K562 (cell line): ENCODE measurements around the gene HAPLN3. TPM values are rescaled to one million over a fixed set of nuclear protein-coding genes. Genes with fewer than 3 reads are reported as not detected.

Experiments
- ARID2 ChIP-seq: fragments of 450-650 bp; IDR thresholded peaks from 2 replicates; pipeline ENCODE4 v1.6.1; 2017; ENCODE audit warnings: antibody characterized with exemption, mild to moderate bottlenecking
- ARNT ChIP-seq, 2 experiments: fragments of 450-650 bp; IDR thresholded peaks; 2 replicates each; pipeline ENCODE4 v1.6.1; 2016; ENCODE audit warnings: mild to moderate bottlenecking in 1 of 2
- BHLHE40 ChIP-seq: IDR thresholded peaks from 2 replicates; pipeline ENCODE4 v1.6.1; 2011; ENCODE audit warnings: low read length, improper control_type of control experiment
- CHAMP1 ChIP-seq: fragments of 450-650 bp; IDR thresholded peaks from 2 replicates; pipeline ENCODE4 v1.6.1; 2016; ENCODE audit warnings: mild to moderate bottlenecking
- ELF4 ChIP-seq: fragments of 450-650 bp; formaldehyde crosslinking; IDR thresholded peaks from 2 replicates; pipeline ENCODE4 v1.4.0; 2022; ENCODE audit warnings: missing genetic modification characterization
- GATA2 ChIP-seq: sonication (generic); formaldehyde crosslinking; IDR thresholded peaks from 2 replicates; pipeline ENCODE4 v1.4.0; 2020; ENCODE audit warnings: mild to moderate bottlenecking, missing genetic modification reagents
- KLF6 ChIP-seq: fragments of 250-450 bp; sonication (Bioruptor Pico); IDR thresholded peaks from 2 replicates; pipeline ENCODE4 v1.4.0; 2020; ENCODE audit warnings: mild to moderate bottlenecking, moderate library complexity, borderline replicate concordance
- LARP7 ChIP-seq: fragments of 450-650 bp; IDR thresholded peaks from 2 replicates; pipeline ENCODE4 v1.6.1; 2016
- MLX ChIP-seq, 2 experiments: fragments of 450-650 bp in 1 of 2; sonication (generic) in 1 of 2; formaldehyde crosslinking; conservative IDR thresholded peaks; 2 replicates each; pipeline versions ENCODE4 v1.4.0 to v1.8.1; 2020 to 2022; ENCODE audit warnings: mild to moderate bottlenecking in 1 of 2, missing genetic modification reagents in 1 of 2
- MNT ChIP-seq, 2 experiments: fragments of 450-650 bp; conservative IDR thresholded peaks; 2 replicates each; pipeline ENCODE4 v1.6.1; 2017; ENCODE audit warnings: mild to moderate bottlenecking in 2 of 2, moderate library complexity in 2 of 2
- NFE2 ChIP-seq: IDR thresholded peaks from 2 replicates; pipeline ENCODE4 v1.6.1; 2014; ENCODE audit warnings: antibody characterized with exemption, low read depth
- RCOR1 ChIP-seq, 2 experiments: IDR thresholded peaks; 2 replicates each; pipeline ENCODE4 v1.6.1; 2012; ENCODE audit warnings: low read depth in 2 of 2, low read length in 2 of 2, borderline replicate concordance in 1 of 2, improper control_type of control experiment in 1 of 2
- ZBTB8A ChIP-seq: fragments of 450-650 bp; IDR thresholded peaks from 2 replicates; pipeline ENCODE4 v1.6.1; 2018; ENCODE audit warnings: mild to moderate bottlenecking, moderate library complexity; ENCODE audit not compliant: partially characterized antibody
- ZFP30 ChIP-seq: fragments of 250-450 bp; sonication (Bioruptor Pico); IDR thresholded peaks from 2 replicates; pipeline ENCODE4 v1.8.0; 2022; ENCODE audit warnings: moderate library complexity, mild to moderate bottlenecking, inconsistent platforms, borderline replicate concordance
- ZNF121 ChIP-seq: sonication (generic); formaldehyde crosslinking; conservative IDR thresholded peaks from 2 replicates; pipeline ENCODE4 v1.8.0; 2022; ENCODE audit warnings: missing genetic modification reagents
- ZNF316 ChIP-seq: fragments of 450-650 bp; IDR thresholded peaks from 2 replicates; pipeline ENCODE4 v1.6.1; 2016
- ZNF561 ChIP-seq: fragments of 450-650 bp; formaldehyde crosslinking; conservative IDR thresholded peaks from 2 replicates; pipeline ENCODE4 v1.4.0; 2020; ENCODE audit warnings: mild to moderate bottlenecking, moderate library complexity
- ZNF79 ChIP-seq: fragments of 250-450 bp; sonication (Bioruptor Pico); IDR thresholded peaks from 2 replicates; pipeline ENCODE4 v1.4.0; 2020; ENCODE audit warnings: low read depth, mild to moderate bottlenecking, moderate library complexity
- polyA plus RNA-seq, 8 experiments: library from polyadenylated mRNA; depleted of rRNA in 4 of 8; stranded (reverse) in 5 of 8; unstranded in 3 of 8; fragments of >200 nt; fragmentation: Nextera tagmentation in 2 of 8; fragmentation: Illumina TruSeq in 1 of 8; extraction: Ambion mirVana in 2 of 8; extraction: Trizol in 1 of 8; gene quantifications; 2 replicates each; pipeline versions ENCODE4 v1.2.1 to v1.2.3, GENCODE V29; 2011 to 2014; ENCODE audit warnings: inconsistent platforms in 1 of 8, missing spikeins in 1 of 8
- total RNA-seq, 7 experiments: library from RNA; depleted of rRNA in 6 of 7; stranded (reverse); fragments of >200 nt in 6 of 7; fragmentation: Illumina TruSeq in 2 of 7; extraction: Trizol in 2 of 7; gene quantifications; 2 replicates each; pipeline versions ENCODE4 v1.2.1 to v1.2.3, GENCODE V29; 2011 to 2021; ENCODE audit warnings: low replicate concordance in 1 of 7
- TF ChIP-seq, protein P1 (sequence below): fragments of 250-450 bp; sonication (Bioruptor Pico); IDR thresholded peaks from 2 replicates; pipeline ENCODE4 v1.8.0; 2021; ENCODE audit warnings: borderline replicate concordance, mild to moderate bottlenecking, moderate library complexity; ENCODE audit not compliant: poor library complexity, severe bottlenecking
- TF ChIP-seq, protein P2 (sequence below): fragments of 250-450 bp; sonication (Bioruptor Pico); IDR thresholded peaks from 2 replicates; pipeline ENCODE4 v1.8.0; 2021; ENCODE audit warnings: moderate library complexity, mild to moderate bottlenecking, inconsistent platforms
- TF ChIP-seq, protein P3 (sequence below): sonication (generic); formaldehyde crosslinking; IDR thresholded peaks from 2 replicates; pipeline ENCODE4 v1.9.0; 2022; ENCODE audit warnings: mild to moderate bottlenecking, missing genetic modification reagents

Gene HAPLN3
- total and polyA plus RNA-seq, 9 of the 15 experiments (the other 6 are each of a cell fraction or from before 2014, with no cell fraction given), result 0.04 to 2.4 (median 0.65) TPM

DNA sequence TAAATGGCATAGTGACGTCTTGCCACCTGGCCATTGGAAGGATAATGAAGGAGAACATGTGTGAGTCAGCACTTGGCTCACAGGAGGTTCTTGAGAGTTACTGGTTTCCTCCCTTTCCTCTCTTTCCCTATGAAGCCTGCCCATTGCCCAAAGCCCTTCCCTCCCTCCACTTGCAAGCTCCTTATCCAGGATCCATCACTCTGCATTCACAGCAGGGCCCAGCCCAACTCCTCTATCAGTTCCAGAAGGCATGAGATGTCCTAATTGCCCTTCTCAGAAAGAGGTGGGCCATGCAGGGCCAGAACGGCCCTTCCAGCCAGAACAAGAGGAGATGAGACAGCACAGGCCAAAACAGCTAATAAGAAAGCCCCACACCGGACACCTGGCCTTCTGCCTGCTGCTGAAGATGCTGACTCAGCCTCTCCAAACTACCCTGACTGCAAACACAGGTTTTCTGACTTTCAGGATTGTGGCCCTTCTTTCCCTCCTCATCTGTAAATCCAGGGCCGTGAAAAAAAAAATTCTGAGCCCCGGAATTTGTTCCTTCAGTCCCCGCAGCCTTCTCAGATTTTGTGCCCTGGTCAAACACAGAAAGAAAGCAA, 29.7 kb downstream of the HAPLN3 start (continued):
- TF ChIP-seq, protein P1, sequence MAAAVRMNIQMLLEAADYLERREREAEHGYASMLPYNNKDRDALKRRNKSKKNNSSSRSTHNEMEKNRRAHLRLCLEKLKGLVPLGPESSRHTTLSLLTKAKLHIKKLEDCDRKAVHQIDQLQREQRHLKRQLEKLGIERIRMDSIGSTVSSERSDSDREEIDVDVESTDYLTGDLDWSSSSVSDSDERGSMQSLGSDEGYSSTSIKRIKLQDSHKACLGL (CRISPR knock-in tag), result no peak
- TF ChIP-seq ZFP30 (no peak), KLF6 (CRISPR knock-in tag) (no peak), NFE2 (peak; percentile 49), LARP7 (no peak), ZNF121 (CRISPR knock-in tag) (no peak), MNT (conservative IDR thresholded peaks at IDR 0.05) (peak in 1 of 2 experiments; percentile 42; a peak in 1 of 4 replicates), ZBTB8A (no peak), ZNF79 (CRISPR knock-in tag) (no peak), ARNT (IDR thresholded peaks at IDR 0.05) (no peak), ZNF561 (CRISPR knock-in tag) (no peak), GATA2 (CRISPR knock-in tag) (no peak), ARID2 (no peak), MLX (CRISPR knock-in tag; conservative IDR thresholded peaks at IDR 0.05) (no peak), BHLHE40 (no peak), CHAMP1 (0 out of 2 replicates have a peak, but pooled peaks have one; percentile 12), RCOR1 (IDR thresholded peaks at IDR 0.05; ENCODE audit: borderline replicate concordance in 1 of 2, low read depth in 2 of 2, low read length in 2 of 2) (0 out of 4 replicates have a peak, but pooled peaks of 1 of the 2 experiments have one; percentile 43), ELF4 (CRISPR knock-in tag) (no peak), ZNF316 (peak; percentile 98)
- TF ChIP-seq, protein P2, sequence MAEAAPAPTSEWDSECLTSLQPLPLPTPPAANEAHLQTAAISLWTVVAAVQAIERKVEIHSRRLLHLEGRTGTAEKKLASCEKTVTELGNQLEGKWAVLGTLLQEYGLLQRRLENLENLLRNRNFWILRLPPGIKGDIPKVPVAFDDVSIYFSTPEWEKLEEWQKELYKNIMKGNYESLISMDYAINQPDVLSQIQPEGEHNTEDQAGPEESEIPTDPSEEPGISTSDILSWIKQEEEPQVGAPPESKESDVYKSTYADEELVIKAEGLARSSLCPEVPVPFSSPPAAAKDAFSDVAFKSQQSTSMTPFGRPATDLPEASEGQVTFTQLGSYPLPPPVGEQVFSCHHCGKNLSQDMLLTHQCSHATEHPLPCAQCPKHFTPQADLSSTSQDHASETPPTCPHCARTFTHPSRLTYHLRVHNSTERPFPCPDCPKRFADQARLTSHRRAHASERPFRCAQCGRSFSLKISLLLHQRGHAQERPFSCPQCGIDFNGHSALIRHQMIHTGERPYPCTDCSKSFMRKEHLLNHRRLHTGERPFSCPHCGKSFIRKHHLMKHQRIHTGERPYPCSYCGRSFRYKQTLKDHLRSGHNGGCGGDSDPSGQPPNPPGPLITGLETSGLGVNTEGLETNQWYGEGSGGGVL (CRISPR knock-in tag), result no peak
- TF ChIP-seq, protein P3, sequence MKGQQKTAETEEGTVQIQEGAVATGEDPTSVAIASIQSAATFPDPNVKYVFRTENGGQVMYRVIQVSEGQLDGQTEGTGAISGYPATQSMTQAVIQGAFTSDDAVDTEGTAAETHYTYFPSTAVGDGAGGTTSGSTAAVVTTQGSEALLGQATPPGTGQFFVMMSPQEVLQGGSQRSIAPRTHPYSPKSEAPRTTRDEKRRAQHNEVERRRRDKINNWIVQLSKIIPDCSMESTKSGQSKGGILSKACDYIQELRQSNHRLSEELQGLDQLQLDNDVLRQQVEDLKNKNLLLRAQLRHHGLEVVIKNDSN (CRISPR knock-in tag), result no peak
